NCI-H446 treated with DMSO at 0.1 percent for 48 hours (cell line): ENCODE data around the gene RERE.
"Not testable (repeated sequence)": the region's sequence is repeated elsewhere in the genome, so short reads cannot be mapped to it uniquely, and the experiment has no call there.

Experiments
- DNase-seq: peaks from one replicate; lab custom pipeline; 2025; lab: John Stamatoyannopoulos, UW

RERE gene

GRCh38 chr1:8602471-8603219 lies 214.8 kb downstream of the RERE start:
- DNase-seq, result no peak

- DNase-seq, result no peak
These were observed 217.1 kb downstream of the RERE start for GRCh38 chr1:8600336-8600735.

GRCh38 chr1:8599646-8600212 lies 217.7 kb downstream of the RERE start:
- no peak for DNase-seq

GRCh38 chr1:8598783-8599182 lies 218.7 kb downstream of the RERE start:
- no peak for DNase-seq

- no peak for DNase-seq
These were observed 219.2 kb downstream of the RERE start for GRCh38 chr1:8598060-8598724.

GRCh38 chr1:8597455-8597854 lies 220.0 kb downstream of the RERE start:
- no peak for DNase-seq

- DNase-seq, result no peak
These were observed 221.5 kb downstream of the RERE start for GRCh38 chr1:8595941-8596340.

- DNase-seq, result no peak
These were observed 222.1 kb downstream of the RERE start for GRCh38 chr1:8595332-8595731.

GRCh38 chr1:8593292-8593691 lies 224.1 kb downstream of the RERE start:
- not testable (repeated sequence) for DNase-seq

GRCh38 chr1:8591569-8591968 lies 225.9 kb downstream of the RERE start:
- DNase-seq, result no peak

GRCh38 chr1:8590721-8591351 lies 226.6 kb downstream of the RERE start:
- DNase-seq, result no peak

GRCh38 chr1:8589571-8589970 lies 227.9 kb downstream of the RERE start:
- DNase-seq, result no peak

GRCh38 chr1:8587784-8588183 lies 229.7 kb downstream of the RERE start:
- no peak for DNase-seq

- no peak for DNase-seq
These were observed 231.0 kb downstream of the RERE start for GRCh38 chr1:8586438-8586837.

GRCh38 chr1:8584316-8584715 lies 233.1 kb downstream of the RERE start:
- no peak for DNase-seq

GRCh38 chr1:8583031-8583430 lies 234.4 kb downstream of the RERE start:
- no peak for DNase-seq

- no peak for DNase-seq
These were observed 236.9 kb downstream of the RERE start for GRCh38 chr1:8580566-8580965.

- DNase-seq, result no peak
These were observed 238.5 kb downstream of the RERE start for GRCh38 chr1:8578936-8579335.

GRCh38 chr1:8578132-8578877 lies 239.1 kb downstream of the RERE start:
- DNase-seq, result no peak

- no peak for DNase-seq
These were observed 242.5 kb downstream of the RERE start for GRCh38 chr1:8574985-8575384.

GRCh38 chr1:8572106-8572505 lies 245.3 kb downstream of the RERE start:
- no peak for DNase-seq
